ENCODE measurements around the gene APBA1. TPM values are rescaled to one million over a fixed set of nuclear protein-coding genes. Genes with fewer than 3 reads are reported as not detected.

The APBA1 gene
- polyA plus RNA-seq, 1 donor (not counting 4 experiments of a cell fraction or from before 2014, with no cell fraction given): 0.66 TPM

DNA sequence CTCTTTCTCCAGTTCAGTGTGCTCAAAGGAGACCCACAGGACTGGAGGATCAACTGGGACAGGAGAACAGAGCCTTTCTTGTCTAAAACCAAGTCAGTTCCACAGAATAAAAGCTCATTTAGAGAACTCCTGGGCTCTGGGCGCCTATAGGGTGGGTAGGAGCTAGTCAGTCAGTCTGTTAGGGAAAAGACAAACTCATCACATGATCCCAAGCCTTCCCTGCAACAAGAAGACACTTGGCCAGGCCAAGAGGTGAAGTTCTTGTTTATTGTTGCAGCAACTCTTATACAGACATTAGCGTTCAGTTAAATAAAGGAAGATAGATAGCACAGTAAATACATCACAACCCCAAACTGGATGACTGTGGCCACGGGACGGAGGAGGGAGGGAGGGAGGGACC is 244.9 kb downstream of the APBA1 start:
- DNase-seq (ENCODE audit: low read depth, low spot score) (no peak), FAIRE-seq (no peak)
- H3K4me1 ChIP-seq (ENCODE audit: control insufficient read depth, extremely low read depth, insufficient read depth, low read length): no peaks in the 10 kb centered on the region
- H3K4me2 ChIP-seq (ENCODE audit: control insufficient read depth, extremely low read depth, insufficient read depth, low read depth, low read length): no peak overlapping the region
- H3K27me3 ChIP-seq (ENCODE audit: control insufficient read depth, extremely low read depth, insufficient read depth, low read length): no peaks in the 10 kb centered on the region
- H3K4me3 ChIP-seq (ENCODE audit: control insufficient read depth in 2 of 3, extremely low read depth in 1 of 3, insufficient read depth in 2 of 3, low read depth in 1 of 3, low read length in 3 of 3): no peak overlapping the region
- peaks cover 4% of the 10 kb centered on the region for H3K9me3 ChIP-seq (ENCODE audit: control insufficient read depth, low read depth, low read length)
- no peak for TF ChIP-seq EZH2 (IDR thresholded peaks at IDR 0.05; ENCODE audit: low read length)
- H3K9me1 ChIP-seq (ENCODE audit: control insufficient read depth, extremely low read depth, insufficient read depth, low read length): no peaks in the 10 kb centered on the region
- no peak overlapping the region for H3K27ac ChIP-seq (ENCODE audit: control insufficient read depth, insufficient read depth, low read length)
- H4K20me1 ChIP-seq (ENCODE audit: control insufficient read depth, extremely low read depth, insufficient read depth, low read length): no peaks in the 10 kb centered on the region
- no peak overlapping the region for H3K9ac ChIP-seq (ENCODE audit: control insufficient read depth, extremely low read depth, insufficient read depth, low read length)
- H3K36me3 ChIP-seq (ENCODE audit: control insufficient read depth in 2 of 2, extremely low read depth in 1 of 2, insufficient read depth in 2 of 2, low read length in 2 of 2): no peaks in the 10 kb centered on the region
- dilution Hi-C loops (cut with MboI; ENCODE audit: extremely low pct_ligation_motif_present, low sequenced_read_pairs): loop anchor here (25.0 kb wide), 1 partner anchor 110 kb away; no protein-coding TSS in a partner anchor
- H2AFZ ChIP-seq (ENCODE audit: control insufficient read depth, low read length): no peak overlapping the region
- no peaks in the 10 kb centered on the region for H3K79me2 ChIP-seq (ENCODE audit: control insufficient read depth, insufficient read depth, low read length)

DNA sequence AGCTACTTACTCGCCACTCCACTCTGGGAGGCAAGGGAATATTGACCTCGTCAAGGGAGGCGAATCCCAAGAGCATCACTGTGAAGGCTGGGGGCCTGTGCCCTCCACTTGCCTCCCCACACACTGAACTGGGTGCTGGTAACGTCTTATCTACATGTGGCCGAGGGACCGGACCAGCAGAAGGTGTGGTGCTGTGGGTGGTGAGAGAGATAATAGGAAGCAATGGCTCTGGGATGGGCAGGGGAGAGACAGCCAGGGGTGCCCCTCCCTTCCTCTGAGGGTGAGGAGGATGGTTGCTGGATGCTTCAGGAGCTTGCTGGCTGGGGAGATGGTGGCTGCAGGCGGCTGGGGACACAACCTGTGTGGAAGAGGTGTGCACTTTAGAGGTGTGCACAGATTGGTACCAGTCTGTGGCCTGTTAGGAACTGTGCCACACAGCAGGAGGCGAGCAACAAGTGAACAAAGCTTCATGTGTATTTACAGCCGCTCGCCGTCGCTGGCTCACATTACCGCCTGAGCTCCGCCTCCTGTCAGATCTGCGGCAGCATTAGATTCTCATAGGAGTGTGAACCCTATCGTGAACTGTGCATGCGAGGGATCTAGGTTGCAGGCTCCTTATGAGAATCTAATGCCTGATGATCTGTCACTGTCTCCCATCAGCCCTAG is 246.9 kb downstream of the APBA1 start:
- H3K79me2 ChIP-seq (ENCODE audit: control insufficient read depth, insufficient read depth, low read length): no peaks in the 10 kb centered on the region
- TF ChIP-seq EZH2 (IDR thresholded peaks at IDR 0.05; ENCODE audit: low read length): no peak
- TF ChIP-seq, protein P1, sequence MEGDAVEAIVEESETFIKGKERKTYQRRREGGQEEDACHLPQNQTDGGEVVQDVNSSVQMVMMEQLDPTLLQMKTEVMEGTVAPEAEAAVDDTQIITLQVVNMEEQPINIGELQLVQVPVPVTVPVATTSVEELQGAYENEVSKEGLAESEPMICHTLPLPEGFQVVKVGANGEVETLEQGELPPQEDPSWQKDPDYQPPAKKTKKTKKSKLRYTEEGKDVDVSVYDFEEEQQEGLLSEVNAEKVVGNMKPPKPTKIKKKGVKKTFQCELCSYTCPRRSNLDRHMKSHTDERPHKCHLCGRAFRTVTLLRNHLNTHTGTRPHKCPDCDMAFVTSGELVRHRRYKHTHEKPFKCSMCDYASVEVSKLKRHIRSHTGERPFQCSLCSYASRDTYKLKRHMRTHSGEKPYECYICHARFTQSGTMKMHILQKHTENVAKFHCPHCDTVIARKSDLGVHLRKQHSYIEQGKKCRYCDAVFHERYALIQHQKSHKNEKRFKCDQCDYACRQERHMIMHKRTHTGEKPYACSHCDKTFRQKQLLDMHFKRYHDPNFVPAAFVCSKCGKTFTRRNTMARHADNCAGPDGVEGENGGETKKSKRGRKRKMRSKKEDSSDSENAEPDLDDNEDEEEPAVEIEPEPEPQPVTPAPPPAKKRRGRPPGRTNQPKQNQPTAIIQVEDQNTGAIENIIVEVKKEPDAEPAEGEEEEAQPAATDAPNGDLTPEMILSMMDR (optimal IDR thresholded peaks at IDR 0.05 in 1 of 3, IDR thresholded peaks at IDR 0.05 in 1 of 3, conservative IDR thresholded peaks at IDR 0.05 in 1 of 3; ENCODE audit: extremely low read depth in 1 of 3, insufficient read depth in 2 of 3, low read length in 3 of 3): no peak
- H3K9me3 ChIP-seq (ENCODE audit: control insufficient read depth, low read depth, low read length): no peaks in the 10 kb centered on the region
- FAIRE-seq: no peak
- no peaks in the 10 kb centered on the region for H4K20me1 ChIP-seq (ENCODE audit: control insufficient read depth, extremely low read depth, insufficient read depth, low read length)
- H3K4me3 ChIP-seq (ENCODE audit: control insufficient read depth in 2 of 3, extremely low read depth in 1 of 3, insufficient read depth in 2 of 3, low read depth in 1 of 3, low read length in 3 of 3): no peak overlapping the region
- no peak for DNase-seq (ENCODE audit: low read depth, low spot score)
- no peak overlapping the region for H3K4me2 ChIP-seq (ENCODE audit: control insufficient read depth, extremely low read depth, insufficient read depth, low read depth, low read length)
- H2AFZ ChIP-seq (ENCODE audit: control insufficient read depth, low read length): no peak overlapping the region
- dilution Hi-C loops (cut with MboI; ENCODE audit: extremely low pct_ligation_motif_present, low sequenced_read_pairs): loop anchor here (25.0 kb wide), 1 partner anchor 112 kb away; no protein-coding TSS in a partner anchor
- H3K9ac ChIP-seq (ENCODE audit: control insufficient read depth, extremely low read depth, insufficient read depth, low read length): no peak overlapping the region
- no peak overlapping the region for H3K27ac ChIP-seq (ENCODE audit: control insufficient read depth, insufficient read depth, low read length)
- no peaks in the 10 kb centered on the region for H3K36me3 ChIP-seq (ENCODE audit: control insufficient read depth in 2 of 2, extremely low read depth in 1 of 2, insufficient read depth in 2 of 2, low read length in 2 of 2)
- peaks cover 3% of the 10 kb centered on the region for H3K27me3 ChIP-seq (ENCODE audit: control insufficient read depth, extremely low read depth, insufficient read depth, low read length)
- no peaks in the 10 kb centered on the region for H3K9me1 ChIP-seq (ENCODE audit: control insufficient read depth, extremely low read depth, insufficient read depth, low read length)
- no peaks in the 10 kb centered on the region for H3K4me1 ChIP-seq (ENCODE audit: control insufficient read depth, extremely low read depth, insufficient read depth, low read length)

Measured in keratinocyte (primary cell).